Neural progenitor cell (in vitro differentiated cells): ENCODE results near the gene UBE2R2. TPM values are rescaled to one million over a fixed set of nuclear protein-coding genes. Genes with fewer than 3 reads are reported as not detected.
"Not testable (repeated sequence)": the region's sequence is repeated elsewhere in the genome, so short reads cannot be mapped to it uniquely, and the experiment has no call there.

Experiments used
- DNase-seq: peaks from one replicate; pipeline ENCODE4 v3.0.0-alpha.2; 2016; ENCODE audit warnings: low spot score
- H2AFZ ChIP-seq: fragments of 200-600 bp; sonication (generic); replicated peaks from 2 replicates; pipeline ENCODE4 v1.6.1; 2016; ENCODE audit warnings: antibody characterized with exemption
- H3F3A ChIP-seq: fragments of 200-600 bp; sonication (generic); 2 replicates; pipeline ENCODE4 v1.6.1; 2016; ENCODE audit warnings: antibody characterized with exemption, low read depth
- H3K27ac ChIP-seq: fragments of 200-600 bp; sonication (generic); 2 replicates; pipeline ENCODE4 v1.5.1; 2016; ENCODE audit warnings: mild to moderate bottlenecking
- H3K27me3 ChIP-seq: fragments of 200-600 bp; sonication (generic); 2 replicates; pipeline ENCODE4 v1.6.1; 2016; ENCODE audit warnings: mild to moderate bottlenecking, moderate library complexity
- H3K36me3 ChIP-seq: fragments of 200-600 bp; sonication (generic); 2 replicates; pipeline ENCODE4 v1.5.1; 2016
- H3K4me1 ChIP-seq: fragments of 200-600 bp; sonication (generic); 2 replicates; pipeline ENCODE4 v1.6.1; 2016; ENCODE audit warnings: mixed run types
- H3K4me2 ChIP-seq: fragments of 200-600 bp; sonication (generic); 2 replicates; pipeline ENCODE4 v1.6.1; 2016
- H3K4me3 ChIP-seq: fragments of 200-600 bp; sonication (generic); 2 replicates; pipeline ENCODE4 v1.5.1; 2016
- H3K79me2 ChIP-seq: fragments of 200-600 bp; sonication (generic); 2 replicates; pipeline ENCODE4 v1.6.1; 2016; ENCODE audit warnings: low read depth
- H3K9ac ChIP-seq: fragments of 200-600 bp; sonication (generic); 2 replicates; pipeline ENCODE4 v1.6.1; 2016
- H3K9me3 ChIP-seq: fragments of 200-600 bp; sonication (generic); 2 replicates; pipeline ENCODE4 v1.5.1; 2016; ENCODE audit warnings: low read depth
- H4K20me1 ChIP-seq: fragments of 200-600 bp; sonication (generic); 2 replicates; pipeline ENCODE4 v1.6.1; 2016; ENCODE audit warnings: low read depth
- H3K27ac Mint-ChIP-seq: 3 replicates; pipeline ENCODE4 v1.8.0; 2021; ENCODE audit warnings: mixed read lengths
- H3K27me3 Mint-ChIP-seq: 2 replicates; pipeline ENCODE4 v1.8.0; 2022; ENCODE audit warnings: low read depth, mild to moderate bottlenecking, inconsistent platforms, moderate library complexity, mixed read lengths; ENCODE audit not compliant: insufficient read depth
- H3K36me3 Mint-ChIP-seq: 3 replicates; pipeline ENCODE4 v1.8.0; 2021; ENCODE audit warnings: mixed read lengths
- H3K4me1 Mint-ChIP-seq: 3 replicates; pipeline ENCODE4 v1.8.0; 2021; ENCODE audit warnings: mixed read lengths
- H3K4me3 Mint-ChIP-seq: 3 replicates; pipeline ENCODE4 v1.8.0; 2021; ENCODE audit warnings: mild to moderate bottlenecking, moderate library complexity, mixed read lengths
- H3K9me3 Mint-ChIP-seq: 3 replicates; pipeline ENCODE4 v1.8.0; 2020; ENCODE audit warnings: mixed read lengths
- EZH2 ChIP-seq: fragments of 200-600 bp; sonication (generic); IDR thresholded peaks from 2 replicates; pipeline ENCODE4 v1.6.1; 2017; ENCODE audit warnings: antibody characterized with exemption, mild to moderate bottlenecking, moderate library complexity
- EZH2phosphoT487 ChIP-seq: fragments of 200-600 bp; sonication (generic); IDR thresholded peaks from 2 replicates; pipeline ENCODE4 v1.6.1; 2017; ENCODE audit warnings: antibody characterized with exemption
- total RNA-seq: library from RNA; depleted of rRNA; stranded (reverse); fragments of >200 nt; gene quantifications from 2 replicates; pipeline ENCODE4 v1.2.3, GENCODE V29; 2015; ENCODE audit warnings: low replicate concordance
- TF ChIP-seq, protein P1 (sequence below): fragments of 200-600 bp; sonication (generic); IDR thresholded peaks from 2 replicates; pipeline ENCODE4 v1.5.1; 2017; ENCODE audit warnings: antibody characterized with exemption, mild to moderate bottlenecking

Gene UBE2R2
- total RNA-seq, 1 donor from 2014 or later = 68.3 TPM

DNA sequence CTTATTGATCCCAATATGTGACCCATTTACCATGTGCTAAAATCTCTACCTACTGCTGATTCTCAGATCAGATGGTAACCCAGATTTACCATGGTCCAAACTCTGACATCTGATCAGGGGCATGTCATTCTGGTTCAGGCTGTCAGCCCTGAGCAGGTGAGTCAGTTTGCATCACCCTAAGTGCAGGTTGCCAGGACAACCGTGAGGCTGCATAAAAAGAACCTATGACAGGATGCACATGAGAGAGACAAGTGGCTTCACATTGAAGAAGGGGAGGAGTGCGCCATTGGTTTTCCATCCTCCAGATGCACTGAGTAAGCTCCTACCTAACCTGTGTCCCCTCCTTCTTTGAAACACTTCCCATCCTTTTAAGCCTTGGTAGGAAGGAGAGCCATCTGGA, 22.4 kb upstream of the UBE2R2 start:
- Histone ChIP-seq H3K27ac (no peak overlapping the region), H3K36me3 (no peaks in the 10 kb centered on the region), H3K27me3 (no peaks in the 10 kb centered on the region), H4K20me1 (no peaks in the 10 kb centered on the region), H3K4me3 (no peak overlapping the region), H3K9ac (no peak overlapping the region), H3K9me3 (no peaks in the 10 kb centered on the region), H3K4me2 (no peak overlapping the region), H3K4me1 (no peaks in the 10 kb centered on the region), H3K79me2 (no peaks in the 10 kb centered on the region), H2AFZ (no peak overlapping the region), H3F3A (no peaks in the 10 kb centered on the region)
- Mint-ChIP-seq H3K4me1 (no peaks in the 10 kb centered on the region), H3K27ac (no peak overlapping the region), H3K36me3 (peaks cover 1% of the 10 kb centered on the region), H3K9me3 (peaks cover 3% of the 10 kb centered on the region), H3K27me3 (no peaks in the 10 kb centered on the region), H3K4me3 (no peak overlapping the region)
- DNase-seq = no peak
- no peak for TF ChIP-seq EZH2
- no peak for TF ChIP-seq EZH2phosphoT487
- TF ChIP-seq, protein P1, sequence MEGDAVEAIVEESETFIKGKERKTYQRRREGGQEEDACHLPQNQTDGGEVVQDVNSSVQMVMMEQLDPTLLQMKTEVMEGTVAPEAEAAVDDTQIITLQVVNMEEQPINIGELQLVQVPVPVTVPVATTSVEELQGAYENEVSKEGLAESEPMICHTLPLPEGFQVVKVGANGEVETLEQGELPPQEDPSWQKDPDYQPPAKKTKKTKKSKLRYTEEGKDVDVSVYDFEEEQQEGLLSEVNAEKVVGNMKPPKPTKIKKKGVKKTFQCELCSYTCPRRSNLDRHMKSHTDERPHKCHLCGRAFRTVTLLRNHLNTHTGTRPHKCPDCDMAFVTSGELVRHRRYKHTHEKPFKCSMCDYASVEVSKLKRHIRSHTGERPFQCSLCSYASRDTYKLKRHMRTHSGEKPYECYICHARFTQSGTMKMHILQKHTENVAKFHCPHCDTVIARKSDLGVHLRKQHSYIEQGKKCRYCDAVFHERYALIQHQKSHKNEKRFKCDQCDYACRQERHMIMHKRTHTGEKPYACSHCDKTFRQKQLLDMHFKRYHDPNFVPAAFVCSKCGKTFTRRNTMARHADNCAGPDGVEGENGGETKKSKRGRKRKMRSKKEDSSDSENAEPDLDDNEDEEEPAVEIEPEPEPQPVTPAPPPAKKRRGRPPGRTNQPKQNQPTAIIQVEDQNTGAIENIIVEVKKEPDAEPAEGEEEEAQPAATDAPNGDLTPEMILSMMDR = no peak

DNA sequence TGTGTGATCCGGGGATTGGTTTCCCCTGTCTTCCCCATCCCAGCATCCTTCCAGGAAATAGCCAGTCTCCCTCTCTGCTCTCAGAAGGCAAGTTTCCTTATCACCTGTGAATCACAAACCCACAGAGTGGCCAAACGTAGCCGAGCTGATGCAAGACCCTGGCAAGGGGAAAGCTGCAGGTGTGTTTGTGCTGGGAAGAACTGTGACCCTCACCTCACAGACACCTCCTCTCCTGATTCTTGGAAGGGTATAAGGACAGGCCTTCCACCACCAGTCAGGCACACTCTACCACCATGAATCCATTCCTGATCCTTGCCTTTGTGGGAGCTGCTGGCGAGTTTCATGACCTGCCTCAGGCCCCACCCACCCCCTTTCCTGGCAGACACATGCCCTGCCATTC, 21.7 kb upstream of the UBE2R2 start, which contains the start of gene PRSS3:
Gene PRSS3, plus strand, starts transcription at position 281 of the 400 bp plus-strand sequence. Its CDS starts 13 bp downstream, at position 294.
- Histone ChIP-seq H4K20me1 (no peaks in the 10 kb centered on the region), H2AFZ (no peak within 1 kb of the TSS), H3K4me3 (no peak within 1 kb of the TSS), H3K27me3 (no peaks in the 10 kb centered on the region), H3K79me2 (no peaks in the 10 kb centered on the region), H3K27ac (no peak within 1 kb of the TSS), H3K36me3 (no peaks in the 10 kb centered on the region), H3K4me1 (no peaks in the 10 kb centered on the region), H3K4me2 (no peak within 1 kb of the TSS), H3F3A (no peaks in the 10 kb centered on the region), H3K9ac (no peak within 1 kb of the TSS), H3K9me3 (no peaks in the 10 kb centered on the region)
- Mint-ChIP-seq H3K36me3 (peaks cover 1% of the 10 kb centered on the region), H3K4me1 (no peaks in the 10 kb centered on the region), H3K4me3 (no peak within 1 kb of the TSS), H3K27ac (no peak within 1 kb of the TSS), H3K9me3 (peaks cover 3% of the 10 kb centered on the region), H3K27me3 (no peaks in the 10 kb centered on the region)
- DNase-seq = no peak
- no peak for TF ChIP-seq EZH2phosphoT487

DNA sequence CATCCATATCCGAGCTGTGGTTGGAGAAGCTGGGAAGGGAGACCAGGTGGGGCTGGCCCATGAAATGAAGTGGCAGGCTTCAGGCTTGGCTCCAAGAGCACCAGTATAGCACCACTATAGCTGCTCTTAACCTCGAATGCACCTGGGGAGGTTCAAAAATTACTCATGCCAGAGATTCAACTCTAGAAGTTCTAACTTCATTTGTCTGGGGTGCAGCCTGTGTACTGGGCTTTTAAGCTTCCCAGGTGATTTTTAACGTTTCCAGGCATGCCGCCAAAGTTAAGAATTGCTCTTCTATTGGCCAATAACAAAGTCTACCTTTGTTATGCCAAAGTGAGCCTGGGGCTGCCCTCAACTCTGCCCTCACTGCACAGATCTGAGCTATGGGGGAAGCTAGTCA, 21.1 kb upstream of the UBE2R2 start:
- peaks cover 3% of the 10 kb centered on the region for H3K9me3 Mint-ChIP-seq
- Histone ChIP-seq H3F3A (no peaks in the 10 kb centered on the region), H4K20me1 (no peaks in the 10 kb centered on the region), H3K36me3 (no peaks in the 10 kb centered on the region), H3K27ac (no peak overlapping the region), H3K9me3 (no peaks in the 10 kb centered on the region), H3K4me1 (no peaks in the 10 kb centered on the region), H3K79me2 (no peaks in the 10 kb centered on the region), H2AFZ (no peak overlapping the region), H3K27me3 (no peaks in the 10 kb centered on the region), H3K9ac (no peak overlapping the region), H3K4me2 (no peak overlapping the region), H3K4me3 (no peak overlapping the region)
- H3K4me3 Mint-ChIP-seq = no peak overlapping the region
- DNase-seq = no peak
- no peaks in the 10 kb centered on the region for H3K4me1 Mint-ChIP-seq
- TF ChIP-seq EZH2 = no peak
- TF ChIP-seq EZH2phosphoT487 = no peak
- TF ChIP-seq, protein P1 = no peak
- H3K27ac Mint-ChIP-seq = no peak overlapping the region
- no peaks in the 10 kb centered on the region for H3K27me3 Mint-ChIP-seq
- peaks cover 1% of the 10 kb centered on the region for H3K36me3 Mint-ChIP-seq

GRCh38 chr9:33796679-33797078, 20.3 kb upstream of the UBE2R2 start:
- H3K79me2 ChIP-seq, H4K20me1 ChIP-seq, H3K9me3 Mint-ChIP-seq, H3K36me3 ChIP-seq, H3K27ac ChIP-seq, H3K4me2 ChIP-seq, H3K27me3 Mint-ChIP-seq, H3K27me3 ChIP-seq, DNase-seq, H2AFZ ChIP-seq, H3K4me3 ChIP-seq, H3K9me3 ChIP-seq, H3K4me3 Mint-ChIP-seq, H3K36me3 Mint-ChIP-seq, H3K4me1 ChIP-seq, H3F3A ChIP-seq, H3K9ac ChIP-seq, H3K27ac Mint-ChIP-seq, H3K4me1 Mint-ChIP-seq: not testable (repeated sequence)
